NB4 (cell line): ENCODE measurements around the gene DPP7.

ENCODE experiments used
- POLR2A ChIP-seq: IDR thresholded peaks from 2 replicates; pipeline ENCODE4 v1.6.1; 2011; ENCODE audit warnings: mild to moderate bottlenecking; ENCODE audit not compliant: insufficient read length; ENCODE audit errors: extremely low read depth
- TF ChIP-seq, protein P1 (sequence below): IDR thresholded peaks from one replicate; pipeline ENCODE4 v1.5.1; 2012; ENCODE audit warnings: low read depth, low read length
- TF ChIP-seq, protein P2 (sequence below): IDR thresholded peaks from 2 replicates; pipeline ENCODE4 v1.6.1; 2011; ENCODE audit warnings: low read depth, low read length

DNA sequence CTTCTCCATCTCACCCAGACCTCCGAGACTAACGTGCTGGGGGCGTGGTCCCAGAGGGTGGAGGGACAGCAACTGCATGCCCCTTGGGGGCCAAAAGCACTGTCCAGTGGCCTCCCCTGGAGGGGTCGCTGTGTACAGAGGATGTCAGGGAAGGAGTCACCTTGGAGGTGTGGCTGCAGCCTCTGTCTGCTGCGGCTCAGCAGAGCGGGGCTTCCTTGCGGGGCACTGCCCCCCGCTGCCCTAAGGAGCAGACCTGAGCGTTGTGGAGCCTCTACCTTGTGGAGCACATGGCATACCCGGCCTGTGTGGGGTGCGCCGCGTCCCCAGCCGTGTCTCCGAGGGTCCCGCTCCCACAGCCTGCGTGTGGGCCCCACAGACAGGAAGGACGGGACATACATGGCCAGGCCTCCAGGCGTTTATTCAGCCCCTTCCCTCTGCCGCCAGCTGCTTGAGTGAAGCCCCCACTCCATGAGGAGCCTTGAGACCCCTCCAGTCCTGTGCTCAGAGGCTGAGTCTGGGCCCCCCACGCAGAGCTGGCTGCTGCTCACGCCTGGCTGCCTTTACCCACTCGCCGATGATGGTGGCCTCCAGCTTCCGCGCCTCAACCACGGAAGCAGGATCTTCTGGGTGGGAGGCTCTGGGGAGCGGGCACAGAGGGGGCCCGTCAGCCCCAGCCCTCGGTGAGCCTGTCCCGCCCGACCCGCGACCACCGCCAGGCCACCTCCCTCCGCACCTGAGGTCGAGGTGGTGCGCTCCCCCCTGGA, 4.2 kb downstream of the DPP7 start:
- no peak for TF ChIP-seq POLR2A
- TF ChIP-seq, protein P1, sequence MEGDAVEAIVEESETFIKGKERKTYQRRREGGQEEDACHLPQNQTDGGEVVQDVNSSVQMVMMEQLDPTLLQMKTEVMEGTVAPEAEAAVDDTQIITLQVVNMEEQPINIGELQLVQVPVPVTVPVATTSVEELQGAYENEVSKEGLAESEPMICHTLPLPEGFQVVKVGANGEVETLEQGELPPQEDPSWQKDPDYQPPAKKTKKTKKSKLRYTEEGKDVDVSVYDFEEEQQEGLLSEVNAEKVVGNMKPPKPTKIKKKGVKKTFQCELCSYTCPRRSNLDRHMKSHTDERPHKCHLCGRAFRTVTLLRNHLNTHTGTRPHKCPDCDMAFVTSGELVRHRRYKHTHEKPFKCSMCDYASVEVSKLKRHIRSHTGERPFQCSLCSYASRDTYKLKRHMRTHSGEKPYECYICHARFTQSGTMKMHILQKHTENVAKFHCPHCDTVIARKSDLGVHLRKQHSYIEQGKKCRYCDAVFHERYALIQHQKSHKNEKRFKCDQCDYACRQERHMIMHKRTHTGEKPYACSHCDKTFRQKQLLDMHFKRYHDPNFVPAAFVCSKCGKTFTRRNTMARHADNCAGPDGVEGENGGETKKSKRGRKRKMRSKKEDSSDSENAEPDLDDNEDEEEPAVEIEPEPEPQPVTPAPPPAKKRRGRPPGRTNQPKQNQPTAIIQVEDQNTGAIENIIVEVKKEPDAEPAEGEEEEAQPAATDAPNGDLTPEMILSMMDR = no peak
- TF ChIP-seq, protein P2, sequence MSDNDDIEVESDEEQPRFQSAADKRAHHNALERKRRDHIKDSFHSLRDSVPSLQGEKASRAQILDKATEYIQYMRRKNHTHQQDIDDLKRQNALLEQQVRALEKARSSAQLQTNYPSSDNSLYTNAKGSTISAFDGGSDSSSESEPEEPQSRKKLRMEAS = no peak
